WTC11 (cell line): ENCODE measurements around the gene TMEM117. TPM values are rescaled to one million over a fixed set of nuclear protein-coding genes. Genes with fewer than 3 reads are reported as not detected.

Experiments used
- ATAC-seq: fragments of 200-7000 bp; cut with Tn5 transposase; 2 replicates; pipeline ENCODE4 v1.10.0; 2021; ENCODE audit warnings: mild to moderate bottlenecking, moderate library complexity
- CTCF ChIA-PET: fragments of 300-600 bp; sonication (Branson Sonifier 250); formaldehyde crosslinking; loops from one replicate; lab custom pipeline; 2021; ENCODE audit warnings: antibody characterized with exemption; lab: Charles Lee
- POLR2A ChIA-PET: fragments of 350-600 bp; sonication (Branson Sonifier 250); formaldehyde crosslinking; loops from one replicate; lab custom pipeline; 2021; ENCODE audit warnings: antibody characterized with exemption; lab: Charles Lee
- DNase-seq: peaks from one replicate; pipeline ENCODE4 v3.0.0; 2021; ENCODE audit warnings: low spot score
- H3K27ac Mint-ChIP-seq: 2 replicates; pipeline ENCODE4 v1.8.0; 2021; ENCODE audit warnings: mixed read lengths
- H3K27me3 Mint-ChIP-seq: 2 replicates; pipeline ENCODE4 v1.8.0; 2021; ENCODE audit warnings: low read depth, mild to moderate bottlenecking, moderate library complexity, mixed read lengths
- H3K36me3 Mint-ChIP-seq: 2 replicates; pipeline ENCODE4 v1.8.0; 2021; ENCODE audit warnings: mixed read lengths
- H3K4me1 Mint-ChIP-seq: 2 replicates; pipeline ENCODE4 v1.8.0; 2022; ENCODE audit warnings: mixed read lengths
- H3K4me3 Mint-ChIP-seq: 2 replicates; pipeline ENCODE4 v1.8.0; 2021; ENCODE audit warnings: mild to moderate bottlenecking, moderate library complexity, mixed read lengths
- H3K9me3 Mint-ChIP-seq: 2 replicates; pipeline ENCODE4 v1.8.0; 2021; ENCODE audit warnings: mixed read lengths
- AFF4 ChIP-seq: sonication (generic); formaldehyde crosslinking; IDR thresholded peaks from 2 replicates; pipeline ENCODE4 v1.8.1; 2023; ENCODE audit warnings: mild to moderate bottlenecking, missing genetic modification reagents, borderline replicate concordance
- CREB1 ChIP-seq: sonication (generic); formaldehyde crosslinking; IDR thresholded peaks from 2 replicates; pipeline ENCODE4 v1.8.0; 2023; ENCODE audit warnings: mild to moderate bottlenecking, missing genetic modification reagents
- CREM ChIP-seq: sonication (generic); formaldehyde crosslinking; IDR thresholded peaks from 2 replicates; pipeline ENCODE4 v1.8.1; 2022; ENCODE audit warnings: mild to moderate bottlenecking, missing genetic modification reagents, moderate library complexity
- ERG ChIP-seq: fragments of 250-450 bp; sonication (Bioruptor Pico); IDR thresholded peaks from 2 replicates; pipeline ENCODE4 v1.8.0; 2021; ENCODE audit warnings: mild to moderate bottlenecking
- IRF2 ChIP-seq: sonication (generic); formaldehyde crosslinking; IDR thresholded peaks from 2 replicates; pipeline ENCODE4 v1.8.0; 2022; ENCODE audit warnings: low read depth, missing genetic modification reagents, borderline replicate concordance
- KAT7 ChIP-seq: sonication (generic); formaldehyde crosslinking; IDR thresholded peaks from 2 replicates; pipeline ENCODE4 v1.8.1; 2023; ENCODE audit warnings: missing genetic modification reagents, mild to moderate bottlenecking, borderline replicate concordance
- MAX ChIP-seq: sonication (generic); formaldehyde crosslinking; IDR thresholded peaks from 2 replicates; pipeline ENCODE4 v1.8.0; 2022; ENCODE audit warnings: mild to moderate bottlenecking, missing genetic modification reagents
- MLX ChIP-seq: sonication (generic); formaldehyde crosslinking; IDR thresholded peaks from 2 replicates; pipeline ENCODE4 v1.8.1; 2023; ENCODE audit warnings: mild to moderate bottlenecking, missing genetic modification reagents, moderate library complexity
- MYBL2 ChIP-seq: sonication (generic); formaldehyde crosslinking; IDR thresholded peaks from 2 replicates; pipeline ENCODE4 v1.8.1; 2023; ENCODE audit warnings: mild to moderate bottlenecking, moderate library complexity, missing genetic modification reagents
- NFATC4 ChIP-seq: fragments of 250-450 bp; sonication (Bioruptor Pico); IDR thresholded peaks from 2 replicates; pipeline ENCODE4 v1.9.0; 2021; ENCODE audit warnings: mild to moderate bottlenecking
- NFE2L1 ChIP-seq: sonication (generic); formaldehyde crosslinking; IDR thresholded peaks from 2 replicates; pipeline ENCODE4 v1.8.1; 2023; ENCODE audit warnings: missing genetic modification reagents
- NFYB ChIP-seq: sonication (generic); formaldehyde crosslinking; conservative IDR thresholded peaks from 2 replicates; pipeline ENCODE4 v1.8.0; 2022; ENCODE audit warnings: low read depth, missing genetic modification reagents
- OVOL2 ChIP-seq: fragments of 250-450 bp; sonication (Bioruptor Pico); IDR thresholded peaks from 2 replicates; pipeline ENCODE4 v1.9.0; 2021; ENCODE audit warnings: mild to moderate bottlenecking, borderline replicate concordance
- RELA ChIP-seq: sonication (generic); formaldehyde crosslinking; IDR thresholded peaks from 2 replicates; pipeline ENCODE4 v1.8.1; 2022; ENCODE audit warnings: missing genetic modification reagents, mild to moderate bottlenecking, borderline replicate concordance
- SMAD4 ChIP-seq: sonication (generic); formaldehyde crosslinking; IDR thresholded peaks from 2 replicates; pipeline ENCODE4 v1.8.0; 2022; ENCODE audit warnings: mild to moderate bottlenecking, missing genetic modification reagents
- ZNF396 ChIP-seq: fragments of 250-450 bp; sonication (Bioruptor Pico); IDR thresholded peaks from 2 replicates; pipeline ENCODE4 v1.8.0; 2021; ENCODE audit warnings: mild to moderate bottlenecking, moderate library complexity, borderline replicate concordance
- ZNF425 ChIP-seq: fragments of 250-450 bp; sonication (Bioruptor Pico); conservative IDR thresholded peaks from 2 replicates; pipeline ENCODE4 v1.9.0; 2021; ENCODE audit warnings: mild to moderate bottlenecking
- ZNF532 ChIP-seq: fragments of 250-450 bp; sonication (Bioruptor Pico); IDR thresholded peaks from 2 replicates; pipeline ENCODE4 v1.9.0; 2021; ENCODE audit warnings: mild to moderate bottlenecking, borderline replicate concordance
- total RNA-seq: library from RNA; stranded (reverse); gene quantifications from 3 replicates; pipeline ENCODE4 v1.2.3, GENCODE V29; 2021

TMEM117 gene
- total RNA-seq, 1 experiment from 2014 or later: 1.5 TPM

- TF ChIP-seq OVOL2 (no peak), SMAD4 (CRISPR knock-in tag) (no peak), MYBL2 (CRISPR knock-in tag) (no peak), NFATC4 (CRISPR knock-in tag) (no peak), ZNF396 (CRISPR knock-in tag) (no peak), IRF2 (CRISPR knock-in tag) (no peak), CREB1 (CRISPR knock-in tag) (no peak), ZNF425 (CRISPR knock-in tag) (no peak), AFF4 (CRISPR knock-in tag) (no peak)
Observed at GRCh38 chr12:43826681-43827080, 9.2 kb upstream of the TMEM117 start.

GRCh38 chr12:43827093-43827492 lies 8.8 kb upstream of the TMEM117 start:
- ATAC-seq (no peak), DNase-seq (no peak)
- ChIA-PET POLR2A (no interaction called here), CTCF (interaction anchor here (1.5 kb wide), 1 partner anchor 20 kb away, joined by 3 read pairs; no protein-coding TSS in a partner anchor)
- H3K9me3 Mint-ChIP-seq: no peaks in the 10 kb centered on the region
- no peaks in the 10 kb centered on the region; the same call in none of the 2 replicates for H3K27me3 Mint-ChIP-seq
- H3K36me3 Mint-ChIP-seq: no peaks in the 10 kb centered on the region
- no peak overlapping the region for H3K4me3 Mint-ChIP-seq
- no peak overlapping the region for H3K27ac Mint-ChIP-seq
- H3K4me1 Mint-ChIP-seq: peaks cover 7% of the 10 kb centered on the region
- TF ChIP-seq KAT7 (CRISPR knock-in tag) (no peak), CREM (no peak), MAX (no peak), RELA (CRISPR knock-in tag) (no peak), NFE2L1 (no peak), NFYB (CRISPR knock-in tag) (no peak), ZNF532 (no peak), ZNF425 (CRISPR knock-in tag) (no peak), ERG (CRISPR knock-in tag) (no peak), MLX (CRISPR knock-in tag) (no peak)

More at GRCh38 chr12:43826681-43827080, 9.2 kb upstream of the TMEM117 start:
- no peak for ATAC-seq
- ChIA-PET CTCF (interaction anchor here (1.5 kb wide), 1 partner anchor 20 kb away, joined by 3 read pairs; no protein-coding TSS in a partner anchor), POLR2A (no interaction called here)
- no peaks in the 10 kb centered on the region for H3K36me3 Mint-ChIP-seq
- no peak for DNase-seq
- H3K27ac Mint-ChIP-seq: no peak overlapping the region
- no peaks in the 10 kb centered on the region for H3K9me3 Mint-ChIP-seq
- H3K4me1 Mint-ChIP-seq: peaks cover 7% of the 10 kb centered on the region
- H3K27me3 Mint-ChIP-seq: no peaks in the 10 kb centered on the region; the same call in none of the 2 replicates
- H3K4me3 Mint-ChIP-seq: no peak overlapping the region
